ENCODE measurements around the gene ACTG1. TPM values are rescaled to one million over a fixed set of nuclear protein-coding genes. Genes with fewer than 3 reads are reported as not detected.

The ACTG1 gene
- total and polyA plus RNA-seq, 2 of the 4 experiments (the other 2 are of a cell fraction): 10,907 to 15,732 TPM

- Histone ChIP-seq H3K79me1 (ENCODE audit: low read depth in 1 of 2, low read length in 2 of 2) (peaks cover 6 to 43% of the 10 kb centered on the region in 2 experiments; a peak in 3 of 4 replicates), H3K27ac (ENCODE audit: insufficient read depth, low read length) (no peak overlapping the region), H2AK9ac (replicated peaks; ENCODE audit: low read depth, low read length, poor library complexity) (peak overlapping the region; percentile 85), H3K56ac (ENCODE audit: extremely low read depth, insufficient read depth, low read length) (no peak overlapping the region), H3K23ac (ENCODE audit: low read depth, low read length) (0 out of 2 replicates have a peak overlapping the region, but pooled peaks have one; percentile 3), H2AFZ (replicated peaks; ENCODE audit: low read length, poor library complexity) (peak overlapping the region; percentile 85), H2BK120ac (ENCODE audit: low read depth, low read length) (no peak overlapping the region), H3K4me2 (ENCODE audit: low read depth, low read length) (no peak overlapping the region), H2BK15ac (ENCODE audit: low read depth, low read length) (no peak overlapping the region), H3K27me3 (ENCODE audit: control insufficient read depth, insufficient read depth, low read length) (no peaks in the 10 kb centered on the region), H4K5ac (ENCODE audit: low read depth, low read length) (no peak overlapping the region), H3K14ac (replicated peaks; ENCODE audit: low read depth, low read length) (no peak overlapping the region), H3K4me1 (ENCODE audit: control insufficient read depth, insufficient read depth, low read length) (peaks cover 37% of the 10 kb centered on the region), H3K36me3 (ENCODE audit: control insufficient read depth, insufficient read depth, low read length) (no peaks in the 10 kb centered on the region; the same call in 1 of the 2 replicates), H3K4me3 (ENCODE audit: insufficient read depth, low read depth, low read length) (no peak overlapping the region), H4K20me1 (ENCODE audit: insufficient read depth, low read length) (peaks cover 60% of the 10 kb centered on the region), H3K9me3 (ENCODE audit: control insufficient read depth, insufficient read depth, low read length) (no peaks in the 10 kb centered on the region), H3K18ac (ENCODE audit: low read depth, low read length) (no peak overlapping the region), H2BK5ac (ENCODE audit: low read depth, low read length, poor library complexity, severe bottlenecking) (no peak overlapping the region), H4K8ac (ENCODE audit: low read depth in 2 of 2, low read length in 2 of 2) (no peak overlapping the region), H3K4ac (ENCODE audit: low read depth, low read length) (no peak overlapping the region), H4K91ac (ENCODE audit: insufficient read depth, low read depth, low read length) (0 out of 2 replicates have a peak overlapping the region, but pooled peaks have one; percentile 2), H3K9me1 (ENCODE audit: insufficient read depth, low read length) (peaks cover 5% of the 10 kb centered on the region; the same call in 1 of the 2 replicates), H2AK5ac (ENCODE audit: low read depth, low read length) (peak overlapping the region; percentile 51; the same call in 1 of the 2 replicates), H3K9ac (ENCODE audit: low read depth, low read length) (no peak overlapping the region), H2BK20ac (ENCODE audit: low read depth, low read length) (no peak overlapping the region)
- POLR2A ChIA-PET (ENCODE audit: unreplicated experiment): interaction anchor here (0.6 kb wide), 2 partner anchors 37 to 281 kb away, joined by 3 to 4 read pairs; partner anchors contain the start of genes NDUFAF8 and TEPSIN
- CTCF ChIA-PET: no interaction called here
- ATAC-seq (ENCODE audit: low read depth) (no peak), DNase-seq (no peak)
- WGBS, 2 experiments (ENCODE audit: extremely low coverage in 2 of 2, insufficient read length in 1 of 2): 85% methylated on average over 4 of the region's 14 CpGs; no CpG with 5 or more reads in 1 of the 2 experiments
- no TSS peak for BruUV-seq (replicated peaks)
- TF ChIP-seq CHD1 (IDR thresholded peaks at IDR 0.05; ENCODE audit: low read depth, low read length) (no peak), FOS (IDR thresholded peaks at IDR 0.05; ENCODE audit: low read depth, low read length) (no peak), CEBPB (IDR thresholded peaks at IDR 0.05; ENCODE audit: low read depth, low read length) (no peak), POLR2A (IDR thresholded peaks at IDR 0.05; ENCODE audit: low read depth, low read length) (no peak), NFE2L2 (IDR thresholded peaks at IDR 0.05; ENCODE audit: low read depth, low read length) (no peak), MXI1 (IDR thresholded peaks at IDR 0.05; ENCODE audit: borderline replicate concordance, low read depth, low read length) (no peak), RFX5 (IDR thresholded peaks at IDR 0.05; ENCODE audit: low read depth, low read length) (no peak), RCOR1 (IDR thresholded peaks at IDR 0.05; ENCODE audit: insufficient replicate concordance, low read length) (no peak)
- TF ChIP-seq, protein P1, sequence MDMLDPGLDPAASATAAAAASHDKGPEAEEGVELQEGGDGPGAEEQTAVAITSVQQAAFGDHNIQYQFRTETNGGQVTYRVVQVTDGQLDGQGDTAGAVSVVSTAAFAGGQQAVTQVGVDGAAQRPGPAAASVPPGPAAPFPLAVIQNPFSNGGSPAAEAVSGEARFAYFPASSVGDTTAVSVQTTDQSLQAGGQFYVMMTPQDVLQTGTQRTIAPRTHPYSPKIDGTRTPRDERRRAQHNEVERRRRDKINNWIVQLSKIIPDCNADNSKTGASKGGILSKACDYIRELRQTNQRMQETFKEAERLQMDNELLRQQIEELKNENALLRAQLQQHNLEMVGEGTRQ (IDR thresholded peaks at IDR 0.05; ENCODE audit: low read depth, low read length): no peak
- in situ Hi-C loops (cut with MboI; ENCODE audit: low sequenced_read_pairs): no loop called here
- dilution Hi-C loops (cut with HindIII; ENCODE audit: low sequenced_read_pairs, unreplicated experiment): no loop called here
- intact Hi-C loops (cut with micrococcal nuclease): no loop called here
Observed at GRCh38 chr17:81520021-81520901, 7.7 kb upstream of the ACTG1 start.
